COLO668 (cell line): ENCODE results near the gene MACO1.

Experiments
- DNase-seq: peaks from one replicate; lab custom pipeline; 2025; ENCODE audit not compliant: unreplicated experiment; lab: John Stamatoyannopoulos, UW

The MACO1 gene

DNA sequence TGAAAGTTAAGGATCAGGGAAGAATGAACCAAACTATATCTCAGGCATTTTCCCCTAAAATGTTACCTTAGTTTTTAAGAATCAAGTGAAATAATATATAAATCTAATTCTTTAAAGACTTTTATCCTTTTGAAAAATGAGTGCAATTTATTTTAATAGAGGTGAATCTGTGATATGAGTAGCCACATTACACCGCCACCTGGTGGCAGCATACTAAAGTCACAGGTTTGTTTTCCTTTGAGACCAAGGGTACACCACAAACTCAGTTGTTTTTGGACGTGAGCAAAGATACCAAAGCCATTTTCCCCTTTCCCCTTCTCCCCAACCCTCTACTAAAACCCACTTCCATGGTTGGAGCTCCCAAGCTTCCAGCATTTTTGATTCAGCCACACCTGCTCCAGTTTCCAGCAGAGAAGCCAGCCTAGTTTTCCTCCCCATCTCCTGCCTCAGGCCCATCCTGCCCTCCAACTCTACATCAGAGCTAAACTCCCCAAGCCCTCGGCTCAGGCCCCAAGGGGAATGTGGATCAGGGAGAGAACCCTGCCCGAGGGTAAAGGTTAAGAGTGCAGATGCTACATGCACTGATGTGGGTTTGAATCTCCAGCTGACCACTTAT is 89.9 kb downstream of the MACO1 start:
- peak; percentile 82 for DNase-seq

- DNase-seq = no peak
Measured at GRCh38 chr1:25522031-25522655, 91.4 kb downstream of the MACO1 start.

- DNase-seq = no peak
Measured at GRCh38 chr1:25523542-25523941, 92.8 kb downstream of the MACO1 start.

GRCh38 chr1:25524568-25525360 is 94.1 kb downstream of the MACO1 start:
- no peak for DNase-seq

GRCh38 chr1:25525361-25525688 is 94.6 kb downstream of the MACO1 start:
- DNase-seq = no peak

- no peak for DNase-seq
Measured at GRCh38 chr1:25526753-25527152, 96.1 kb downstream of the MACO1 start.

GRCh38 chr1:25527226-25527846 is 96.6 kb downstream of the MACO1 start:
- no peak for DNase-seq

- DNase-seq = no peak
Measured at GRCh38 chr1:25527946-25528595, 97.4 kb downstream of the MACO1 start.

DNA sequence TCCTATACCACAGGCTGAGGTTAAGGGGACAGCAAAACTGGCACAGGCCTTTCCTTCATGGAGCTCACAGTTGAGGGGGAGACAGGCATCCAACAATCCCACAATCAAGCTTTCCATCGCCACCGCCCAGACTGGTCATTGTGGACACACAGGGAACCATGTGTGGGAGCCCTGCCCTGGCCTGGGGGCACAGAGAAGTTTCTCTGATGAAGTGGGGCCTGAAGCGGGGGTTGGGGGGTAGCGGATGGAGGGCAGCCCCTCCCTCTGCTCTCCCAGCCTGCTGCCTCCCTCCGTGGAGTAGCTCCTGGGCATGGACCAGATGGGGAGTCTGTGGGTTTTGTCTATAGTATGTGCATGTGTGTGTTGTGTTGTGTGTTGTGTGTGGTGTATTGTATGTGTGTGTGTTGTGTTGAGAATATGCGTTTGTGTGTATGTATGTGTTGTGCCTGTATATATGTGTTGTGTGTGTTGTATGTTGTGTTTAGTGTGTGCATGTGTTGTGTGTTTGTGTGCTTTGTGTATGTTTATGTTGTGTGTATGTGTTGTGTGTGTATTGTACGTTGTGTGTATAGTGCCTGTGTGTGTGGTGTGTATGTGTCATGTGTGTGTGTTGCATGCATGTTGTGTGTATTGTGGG is 98.3 kb downstream of the MACO1 start:
- no peak for DNase-seq

- no peak for DNase-seq
Measured at GRCh38 chr1:25529518-25530185, 99.0 kb downstream of the MACO1 start.

- DNase-seq = no peak
Measured at GRCh38 chr1:25530186-25531081, 99.7 kb downstream of the MACO1 start.

DNA sequence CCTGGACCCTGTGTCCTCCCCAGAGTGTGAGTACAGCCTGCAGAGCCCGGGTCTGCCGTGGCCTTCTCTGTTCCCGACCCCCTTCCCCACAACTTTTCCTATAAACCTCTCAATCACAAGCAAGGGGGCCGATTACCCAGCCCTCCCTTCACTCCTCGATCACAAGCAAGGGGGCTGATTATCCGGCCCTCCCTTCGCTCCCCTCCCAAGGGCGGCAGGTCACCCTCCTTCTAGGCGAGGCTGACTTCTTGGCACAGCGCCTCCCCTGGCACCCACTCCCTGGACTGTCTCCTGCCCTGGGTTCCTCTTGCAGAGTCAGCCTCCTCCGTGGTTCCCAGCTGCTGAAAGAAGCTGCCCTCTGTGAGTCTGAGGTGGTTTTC is 100.4 kb downstream of the MACO1 start:
- DNase-seq = no peak

GRCh38 chr1:25532970-25533369 is 102.3 kb downstream of the MACO1 start:
- DNase-seq = no peak

- no peak for DNase-seq
Measured at GRCh38 chr1:25533775-25534409, 103.2 kb downstream of the MACO1 start.

GRCh38 chr1:25534410-25534788 is 103.7 kb downstream of the MACO1 start:
- DNase-seq = no peak

GRCh38 chr1:25536124-25536523 is 105.4 kb downstream of the MACO1 start:
- no peak for DNase-seq

DNA sequence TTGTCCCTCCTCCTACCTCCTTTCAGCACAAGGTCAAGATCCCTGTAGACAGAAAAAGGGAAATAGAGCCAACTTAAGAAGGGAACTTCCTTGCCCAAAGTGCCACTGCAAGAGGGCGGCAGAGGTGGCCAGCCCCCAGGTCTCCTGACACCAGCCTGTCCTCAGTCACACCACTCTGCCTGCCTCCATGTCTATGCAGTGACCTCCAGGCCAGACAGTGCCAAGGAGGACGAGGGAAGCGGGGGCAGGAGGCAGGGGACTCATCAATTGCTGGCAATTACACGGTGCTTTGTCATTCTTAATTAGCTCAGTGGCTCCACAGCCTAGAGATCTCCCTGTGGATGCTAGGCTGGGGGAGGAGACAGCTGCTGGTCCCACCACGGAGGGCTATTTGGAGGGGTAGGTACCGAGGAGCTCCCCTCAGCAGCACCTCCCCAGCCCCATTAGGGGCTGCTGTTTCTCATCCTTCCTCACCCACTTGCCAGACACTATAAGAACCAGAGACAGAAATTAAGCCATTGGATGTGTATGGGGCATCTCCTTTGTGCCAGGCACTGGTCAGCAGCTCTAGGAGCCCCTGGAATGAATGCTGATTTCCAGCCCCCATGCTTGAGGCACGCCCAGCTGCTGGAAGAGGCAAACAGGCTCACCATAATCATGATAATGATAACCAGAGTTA is 106.6 kb downstream of the MACO1 start:
- DNase-seq = no peak

DNA sequence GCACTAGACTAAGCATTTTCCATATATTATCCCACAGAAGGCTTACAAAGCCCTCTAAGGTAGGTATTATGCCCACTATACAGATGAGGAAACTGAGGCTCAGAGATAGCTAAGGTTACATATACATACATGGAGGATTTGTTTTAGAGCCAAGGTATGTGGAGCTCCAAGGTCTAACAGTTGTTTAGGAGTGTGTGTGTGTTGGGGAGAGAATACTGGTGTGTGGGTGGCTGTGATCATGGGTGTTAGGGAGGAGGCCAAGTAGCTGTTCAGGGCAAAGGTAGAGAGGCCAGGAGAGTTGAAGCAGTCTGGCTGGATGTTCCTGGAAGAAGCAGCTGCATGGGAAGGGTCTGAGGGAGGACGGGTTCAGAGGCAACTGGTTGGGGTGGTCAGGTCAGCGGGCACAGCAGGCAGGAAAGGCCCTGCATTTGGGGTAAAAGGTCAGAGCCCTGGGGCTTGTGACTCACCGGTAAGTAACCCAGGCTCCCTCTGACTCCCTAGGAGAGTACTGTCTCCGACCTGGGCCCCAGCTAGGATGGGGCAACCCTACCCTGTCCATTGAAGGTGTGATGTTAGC is 107.6 kb downstream of the MACO1 start:
- no peak for DNase-seq
